HT-29 (cell line): ENCODE measurements around the gene ZNF862. TPM values are rescaled to one million over a fixed set of nuclear protein-coding genes. Genes with fewer than 3 reads are reported as not detected.

Experiments used
- small RNA-seq: library from RNA; depleted of rRNA; stranded (forward); fragments of <200 nt; gene quantifications from one replicate; pipeline ENCODE3, GENCODE V24; 2014
- total RNA-seq: library from RNA; depleted of rRNA; stranded (reverse); fragments of >200 nt; shearing (Covaris generic); gene quantifications from 2 replicates; pipeline ENCODE4 v1.2.3, GENCODE V29; 2014; rRNA removed

The ZNF862 gene
- total RNA-seq, 1 experiment from 2014 or later: 11.7 TPM

Small RNA genes lying within 50 kb of the gene (small RNA-seq; reads per million reads assigned to genes)
- gene AC093458.1: not detected

Other genes with a start within 250 kb of the ZNF862 start
- 0.63 and 0.66 TPM in 2 replicates for gene ZNF467, start 64.8 kb upstream of the ZNF862 start, total RNA-seq
- gene ATP6V0E2, start 35.6 kb downstream of the ZNF862 start, total RNA-seq: 92.6 and 93.3 TPM in 2 replicates